ENCODE data around the gene CRIM1. TPM values are rescaled to one million over a fixed set of nuclear protein-coding genes. Genes with fewer than 3 reads are reported as not detected.
A peak's percentile ranks its signal among the peaks of the same experiment; 100 is the strongest.

CRIM1 gene
- total RNA-seq, 4 donors from 2014 or later = 179 to 229 (median 188) TPM

DNA sequence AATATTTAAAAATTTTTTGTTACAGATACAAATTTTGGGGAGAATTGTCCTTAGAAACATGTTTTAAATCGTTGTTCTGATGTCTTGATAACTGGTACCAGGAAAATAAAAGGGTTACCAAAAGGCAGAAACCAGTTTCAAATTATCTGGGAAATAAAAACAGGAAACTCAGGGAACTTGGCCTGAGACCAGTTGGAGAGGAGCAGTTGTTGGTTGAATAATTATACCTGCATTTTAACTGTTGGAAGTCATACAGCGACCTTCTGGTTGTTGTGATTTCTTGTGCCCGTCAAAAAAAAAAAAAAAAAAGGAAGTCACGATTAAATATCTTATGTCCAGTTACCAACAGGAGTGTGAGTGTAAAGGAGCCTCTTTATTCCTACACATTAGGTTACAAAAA, 51.8 kb downstream of the CRIM1 start:
- Histone ChIP-seq H3K4me1 (peaks cover 0 to 68% (median 18%) of the 10 kb centered on the region in 4 donors), H3K27me3 (no peaks in the 10 kb centered on the region), H3K36me3 (no peaks in the 10 kb centered on the region), H3K9me3 (no peaks in the 10 kb centered on the region), H3K27ac (peak overlapping the region in 2 of 4 donors; percentile 25 to 54), H3K4me3 (no peak overlapping the region)
- WGBS, 2 donors = 61 to 67% methylated on average over 4 of the region's 4 CpGs
- TF ChIP-seq, protein P1, sequence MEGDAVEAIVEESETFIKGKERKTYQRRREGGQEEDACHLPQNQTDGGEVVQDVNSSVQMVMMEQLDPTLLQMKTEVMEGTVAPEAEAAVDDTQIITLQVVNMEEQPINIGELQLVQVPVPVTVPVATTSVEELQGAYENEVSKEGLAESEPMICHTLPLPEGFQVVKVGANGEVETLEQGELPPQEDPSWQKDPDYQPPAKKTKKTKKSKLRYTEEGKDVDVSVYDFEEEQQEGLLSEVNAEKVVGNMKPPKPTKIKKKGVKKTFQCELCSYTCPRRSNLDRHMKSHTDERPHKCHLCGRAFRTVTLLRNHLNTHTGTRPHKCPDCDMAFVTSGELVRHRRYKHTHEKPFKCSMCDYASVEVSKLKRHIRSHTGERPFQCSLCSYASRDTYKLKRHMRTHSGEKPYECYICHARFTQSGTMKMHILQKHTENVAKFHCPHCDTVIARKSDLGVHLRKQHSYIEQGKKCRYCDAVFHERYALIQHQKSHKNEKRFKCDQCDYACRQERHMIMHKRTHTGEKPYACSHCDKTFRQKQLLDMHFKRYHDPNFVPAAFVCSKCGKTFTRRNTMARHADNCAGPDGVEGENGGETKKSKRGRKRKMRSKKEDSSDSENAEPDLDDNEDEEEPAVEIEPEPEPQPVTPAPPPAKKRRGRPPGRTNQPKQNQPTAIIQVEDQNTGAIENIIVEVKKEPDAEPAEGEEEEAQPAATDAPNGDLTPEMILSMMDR (IDR thresholded peaks at IDR 0.05) = no peak
- TF ChIP-seq EP300 (IDR thresholded peaks at IDR 0.05) = no peak
- TF ChIP-seq POLR2A (IDR thresholded peaks at IDR 0.05) = no peak
- DNase-seq (ENCODE audit: low spot score in 2 of 2) = no peak

DNA sequence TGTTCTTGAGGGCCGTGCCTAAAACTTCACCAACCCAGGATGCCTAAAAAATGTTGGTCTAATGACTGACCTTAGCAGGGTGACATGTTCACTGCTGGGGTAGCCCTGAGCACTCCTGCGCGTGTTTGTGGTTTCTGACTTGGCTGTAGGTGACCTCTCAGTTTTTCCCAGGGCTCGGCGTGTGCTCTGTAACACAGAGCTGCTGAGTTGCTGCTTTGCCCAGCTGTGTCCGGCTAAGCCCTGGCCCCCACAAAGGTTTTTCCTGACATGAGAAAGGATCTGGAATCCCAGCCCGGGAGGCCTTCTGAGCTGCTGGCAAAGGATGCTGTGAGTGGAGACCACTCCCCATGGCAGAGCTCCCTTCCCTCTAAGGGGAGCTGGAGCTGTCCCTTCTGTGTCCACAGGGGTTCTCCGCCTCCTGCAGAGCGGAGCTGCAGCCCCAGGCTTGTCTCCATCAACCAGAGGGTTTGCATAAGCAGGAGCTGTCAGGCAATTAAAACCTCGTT, 52.7 kb downstream of the CRIM1 start:
- Histone ChIP-seq H3K27me3 (no peaks in the 10 kb centered on the region), H3K36me3 (no peaks in the 10 kb centered on the region), H3K4me1 (peaks cover 0 to 76% (median 23%) of the 10 kb centered on the region in 4 donors), H3K27ac (peak overlapping the region in 2 of 4 donors; percentile 3 to 54), H3K9me3 (no peaks in the 10 kb centered on the region), H3K4me3 (no peak overlapping the region)
- WGBS, 2 donors = 66 to 73% methylated on average over 10 of the region's 10 CpGs
- DNase-seq (ENCODE audit: low spot score in 2 of 2) = no peak
- TF ChIP-seq, protein P1 (IDR thresholded peaks at IDR 0.05) = no peak
- TF ChIP-seq EP300 (IDR thresholded peaks at IDR 0.05) = no peak
- no peak for TF ChIP-seq POLR2A (IDR thresholded peaks at IDR 0.05)

DNA sequence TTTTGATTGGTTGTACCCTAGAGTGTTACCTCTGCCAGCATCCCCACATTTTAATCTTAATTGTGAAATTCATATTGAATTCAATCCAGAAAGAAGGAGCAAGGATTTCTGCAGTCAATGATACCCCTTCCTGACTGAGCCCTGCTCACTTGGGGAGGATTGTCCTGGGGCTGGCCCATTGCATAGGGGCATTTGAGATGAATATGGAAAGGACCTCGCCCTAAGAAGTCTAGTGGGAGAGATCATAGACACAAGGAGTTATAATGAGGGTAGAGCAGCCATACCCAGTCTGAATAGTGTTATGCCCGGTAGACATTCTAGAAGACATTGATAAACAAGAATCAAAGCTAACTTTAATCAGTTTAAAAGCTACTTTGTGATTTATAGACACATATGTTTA, 53.8 kb downstream of the CRIM1 start:
- Histone ChIP-seq H3K27ac (peak overlapping the region in 2 of 4 donors; percentile 27 to 44), H3K9me3 (no peaks in the 10 kb centered on the region), H3K4me1 (peaks cover 0 to 78% (median 31%) of the 10 kb centered on the region in 4 donors), H3K4me3 (no peak overlapping the region), H3K36me3 (no peaks in the 10 kb centered on the region), H3K27me3 (no peaks in the 10 kb centered on the region)
- TF ChIP-seq POLR2A (IDR thresholded peaks at IDR 0.05) (no peak), EP300 (IDR thresholded peaks at IDR 0.05) (no peak)
- TF ChIP-seq, protein P1 (IDR thresholded peaks at IDR 0.05) = no peak
- DNase-seq (ENCODE audit: low spot score in 2 of 2) = no peak
- WGBS, 2 donors = 92% methylated on average over 2 of the region's 2 CpGs

DNA sequence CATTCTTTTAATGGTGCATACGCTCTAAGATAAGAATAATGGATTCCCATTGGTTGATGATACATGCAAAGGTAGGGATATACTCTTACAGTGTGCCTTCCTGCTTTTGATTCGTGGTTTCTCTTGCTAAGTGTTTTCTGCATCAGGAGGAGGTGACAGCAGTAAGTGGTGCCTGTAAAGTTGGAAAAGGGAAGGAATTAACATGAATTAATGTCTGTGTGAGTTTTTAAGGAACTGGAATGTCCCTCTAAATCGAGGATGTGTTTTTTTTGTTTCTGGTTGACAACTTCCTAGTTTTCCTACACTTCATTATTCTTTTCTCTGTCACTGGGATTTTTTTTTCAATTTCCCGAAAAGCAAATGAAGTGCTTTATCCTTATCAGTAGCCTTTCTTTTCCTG, 54.4 kb downstream of the CRIM1 start:
- WGBS, 2 donors = 57 to 60% methylated on average over 4 of the region's 4 CpGs
- H3K27ac ChIP-seq = peak overlapping the region in 1 of 4 donors; percentile 38
- no peak for DNase-seq (ENCODE audit: low spot score in 2 of 2)
- H3K9me3 ChIP-seq = no peaks in the 10 kb centered on the region
- no peaks in the 10 kb centered on the region for H3K36me3 ChIP-seq
- no peak overlapping the region for H3K4me3 ChIP-seq
- no peaks in the 10 kb centered on the region for H3K27me3 ChIP-seq
- TF ChIP-seq, protein P1 (IDR thresholded peaks at IDR 0.05) = no peak
- TF ChIP-seq EP300 (IDR thresholded peaks at IDR 0.05) = no peak
- no peak for TF ChIP-seq POLR2A (IDR thresholded peaks at IDR 0.05)
- peaks cover 0 to 82% (median 31%) of the 10 kb centered on the region in 4 donors for H3K4me1 ChIP-seq

DNA sequence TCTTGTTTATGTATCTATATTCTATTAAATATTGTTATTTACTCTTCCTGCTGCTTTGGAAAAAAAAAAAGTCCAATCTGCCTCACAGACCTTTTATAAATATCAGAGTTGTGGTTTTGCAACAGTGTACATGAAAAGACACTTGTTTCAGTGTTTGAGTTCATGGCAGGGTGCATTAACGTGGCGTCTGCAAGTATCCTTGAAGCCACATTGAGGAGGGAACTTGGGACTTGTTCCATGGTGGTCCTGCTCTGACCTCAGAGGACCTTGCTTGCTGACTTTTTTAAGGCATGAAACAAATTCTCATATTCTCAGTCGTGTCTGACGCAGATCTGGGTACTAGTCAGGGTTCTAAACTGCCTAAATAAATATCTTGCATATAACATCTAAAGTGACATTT, 55.1 kb downstream of the CRIM1 start:
- H3K27me3 ChIP-seq = no peaks in the 10 kb centered on the region
- no peaks in the 10 kb centered on the region for H3K9me3 ChIP-seq
- H3K36me3 ChIP-seq = no peaks in the 10 kb centered on the region
- H3K4me1 ChIP-seq = peaks cover 0 to 83% (median 31%) of the 10 kb centered on the region in 4 donors
- no peak for DNase-seq (ENCODE audit: low spot score in 2 of 2)
- H3K4me3 ChIP-seq = no peak overlapping the region
- TF ChIP-seq, protein P1 (IDR thresholded peaks at IDR 0.05) = no peak
- TF ChIP-seq EP300 (IDR thresholded peaks at IDR 0.05) (no peak), POLR2A (IDR thresholded peaks at IDR 0.05) (no peak)
- peak overlapping the region in 2 of 4 donors; percentile 4 to 38 for H3K27ac ChIP-seq
- WGBS, 2 donors = 30 to 38% methylated on average over 4 of the region's 4 CpGs

Measured in tibial nerve (tissue), 4 donors.